Coronary artery (tissue), 2 donors: Measurements from ENCODE around the gene MSANTD1.

Experiments used
- DNase-seq: peaks from one replicate; pipeline ENCODE4 v3.0.0-alpha.2; 2017; ENCODE audit warnings: low spot score
- H3K27ac ChIP-seq, 2 donors: fragments of 200-600 bp; sonication (generic); one replicate each; pipeline ENCODE4 v1.5.1; 2016 to 2019
- H3K4me3 ChIP-seq: fragments of 200-600 bp; sonication (generic); 2 replicates; pipeline ENCODE4 v1.5.1; 2016; ENCODE audit warnings: mild to moderate bottlenecking, moderate library complexity
- CTCF ChIP-seq: fragments of 200-600 bp; sonication (generic); IDR thresholded peaks from one replicate; pipeline ENCODE4 v1.5.1; 2019; ENCODE audit warnings: antibody characterized with exemption

Gene MSANTD1

GRCh38 chr4:3267576-3268394, 18.8 kb downstream of the MSANTD1 start:
- DNase-seq: peak; percentile 24
- H3K27ac ChIP-seq: no peak overlapping the region
- TF ChIP-seq CTCF: no peak
- H3K4me3 ChIP-seq: no peak overlapping the region

GRCh38 chr4:3268395-3269104, 19.6 kb downstream of the MSANTD1 start:
- peak; percentile 62 for DNase-seq
- no peak overlapping the region for H3K4me3 ChIP-seq
- H3K27ac ChIP-seq: no peak overlapping the region
- TF ChIP-seq CTCF: no peak

GRCh38 chr4:3269105-3269927, 20.4 kb downstream of the MSANTD1 start:
- no peak overlapping the region for H3K27ac ChIP-seq
- DNase-seq: peak; percentile 59
- no peak overlapping the region for H3K4me3 ChIP-seq
- TF ChIP-seq CTCF: no peak

GRCh38 chr4:3269991-3270611, 21.1 kb downstream of the MSANTD1 start:
- Histone ChIP-seq H3K4me3 (no peak overlapping the region), H3K27ac (no peak overlapping the region)
- no peak for TF ChIP-seq CTCF
- peak; percentile 72 for DNase-seq

- Histone ChIP-seq H3K27ac (no peak overlapping the region), H3K4me3 (no peak overlapping the region)
- TF ChIP-seq CTCF: no peak
- DNase-seq: peak; percentile 14
Observed at GRCh38 chr4:3271131-3271530, 22.2 kb downstream of the MSANTD1 start.

- Histone ChIP-seq H3K27ac (no peak overlapping the region), H3K4me3 (peak overlapping the region; percentile 34)
- peak; percentile 81 for DNase-seq
- no peak for TF ChIP-seq CTCF
Observed at GRCh38 chr4:3276986-3277385, 28.0 kb downstream of the MSANTD1 start.
